Endothelial cell of umbilical vein (primary cell): ENCODE data around the gene NLGN2. TPM values are rescaled to one million over a fixed set of nuclear protein-coding genes. Genes with fewer than 3 reads are reported as not detected.

Experiments
- BruUV-seq: library from RNA; stranded (reverse); fragments of 400-500 nt; replicated peaks from 2 replicates; lab custom pipeline; 2021; lab: Mats Ljungman, UMichigan
- CTCF ChIA-PET: fragments of 300-600, 350-600 bp; sonication (Branson Sonifier 250); formaldehyde crosslinking; loops from one replicate; lab custom pipeline; 2021; ENCODE audit warnings: antibody characterized with exemption, inconsistent platforms; lab: Charles Lee
- POLR2A ChIA-PET: fragments of 300-600, 350-600 bp; sonication (Branson Sonifier 250); formaldehyde crosslinking; loops from one replicate; lab custom pipeline; 2021; ENCODE audit warnings: antibody characterized with exemption, inconsistent platforms; lab: Charles Lee
- DNase-seq: peaks from one replicate; pipeline ENCODE4 v3.0.0-alpha.2; 2011; ENCODE audit warnings: low read depth, low spot score
- FAIRE-seq: peaks from 2 replicates; lab custom pipeline; 2011; peaks lifted over from hg19 to GRCh38; lab: Jason Lieb, UNC
- H2AFZ ChIP-seq: 2 replicates; pipeline ENCODE4 v1.6.0; 2012; ENCODE audit warnings: low read depth, low read length, control low read depth, inconsistent platforms
- H3K27ac ChIP-seq: 2 replicates; pipeline ENCODE4 v1.5.1; 2011; ENCODE audit warnings: low read depth, mild to moderate bottlenecking, control low read depth, low read length, moderate library complexity; ENCODE audit not compliant: insufficient read depth
- H3K27me3 ChIP-seq, 2 experiments: 2 replicates each; pipeline versions ENCODE4 v1.6.0 to v1.6.1; 2011; ENCODE audit warnings: low read length in 2 of 2, mixed read lengths in 1 of 2; ENCODE audit not compliant: control insufficient read depth in 2 of 2, insufficient read depth in 2 of 2
- H3K36me3 ChIP-seq, 2 experiments: 2 replicates in 1 of 2; 3 replicates in 1 of 2; pipeline ENCODE4 v1.5.1; 2011; ENCODE audit warnings: low read length in 2 of 2, mild to moderate bottlenecking in 1 of 2, moderate library complexity in 1 of 2; ENCODE audit not compliant: control insufficient read depth in 2 of 2, insufficient read depth in 2 of 2; ENCODE audit errors: extremely low read depth in 1 of 2
- H3K4me1 ChIP-seq: 3 replicates; pipeline ENCODE4 v1.5.1; 2011; ENCODE audit warnings: mild to moderate bottlenecking, low read length; ENCODE audit not compliant: control insufficient read depth, insufficient read depth; ENCODE audit errors: extremely low read depth
- H3K4me2 ChIP-seq: 2 replicates; pipeline ENCODE4 v1.6.1; 2011; ENCODE audit warnings: low read length, control low read depth, mixed read lengths; ENCODE audit not compliant: insufficient read depth
- H3K4me3 ChIP-seq, 3 experiments: fragments of 200-600 bp in 1 of 3; sonication (generic), shearing (Covaris generic) in 1 of 3; replicated peaks in 1 of 3; 2 replicates each; pipeline ENCODE4 v1.5.1; 2011 to 2016; ENCODE audit warnings: control low read depth in 3 of 3, low read length in 3 of 3, mild to moderate bottlenecking in 2 of 3, inconsistent platforms in 1 of 3, low read depth in 1 of 3, moderate library complexity in 1 of 3; ENCODE audit not compliant: insufficient read depth in 1 of 3
- H3K79me2 ChIP-seq: 2 replicates; pipeline ENCODE4 v1.6.0; 2012; ENCODE audit warnings: low read length, inconsistent platforms; ENCODE audit not compliant: control insufficient read depth, insufficient read depth
- H3K9ac ChIP-seq: replicated peaks from 2 replicates; pipeline ENCODE3; 2011; ENCODE audit warnings: low read length, control low read depth; ENCODE audit not compliant: insufficient read depth; ENCODE audit errors: extremely low read depth
- H3K9me1 ChIP-seq: replicated peaks from 3 replicates; pipeline ENCODE4 v1.6.0; 2011; ENCODE audit warnings: mild to moderate bottlenecking, low read length; ENCODE audit not compliant: control insufficient read depth, insufficient read depth; ENCODE audit errors: extremely low read depth
- H3K9me3 ChIP-seq: replicated peaks from 2 replicates; pipeline ENCODE4 v1.5.1; 2012; ENCODE audit warnings: low read length, inconsistent platforms; ENCODE audit not compliant: control insufficient read depth, insufficient read depth
- H4K20me1 ChIP-seq: replicated peaks from 2 replicates; pipeline ENCODE3; 2011; ENCODE audit warnings: mild to moderate bottlenecking, low read length; ENCODE audit not compliant: control insufficient read depth, insufficient read depth; ENCODE audit errors: extremely low read depth
- CTCF ChIP-seq, 2 donors: IDR thresholded peaks; 1 replicate in 1 of 2; 2 replicates in 1 of 2; pipeline ENCODE4 v1.5.1; 2011; ENCODE audit warnings: low read length in 2 of 2, mild to moderate bottlenecking in 2 of 2, moderate library complexity in 2 of 2, control low read depth in 1 of 2, inconsistent platforms in 1 of 2, low read depth in 1 of 2; ENCODE audit not compliant: insufficient read depth in 1 of 2; ENCODE audit errors: extremely low read depth in 1 of 2
- EZH2 ChIP-seq: IDR thresholded peaks from 2 replicates; pipeline ENCODE4 v1.6.1; 2012; ENCODE audit warnings: borderline replicate concordance, low read depth, mild to moderate bottlenecking, moderate library complexity, low read length, inconsistent platforms; ENCODE audit not compliant: severe bottlenecking
- FOS ChIP-seq: IDR thresholded peaks from 2 replicates; pipeline ENCODE4 v1.6.1; 2011; ENCODE audit warnings: mild to moderate bottlenecking, low read length, moderate library complexity, borderline replicate concordance; ENCODE audit not compliant: insufficient read depth
- GATA2 ChIP-seq: IDR thresholded peaks from 2 replicates; pipeline ENCODE4 v1.7.0; 2011; ENCODE audit warnings: low read depth, mild to moderate bottlenecking, moderate library complexity, mixed read lengths, low read length; ENCODE audit not compliant: insufficient read length, insufficient read depth
- JUN ChIP-seq: IDR thresholded peaks from 2 replicates; pipeline ENCODE4 v1.6.1; 2011; ENCODE audit warnings: borderline replicate concordance, low read depth; ENCODE audit not compliant: insufficient read length, insufficient read depth
- MAX ChIP-seq: IDR thresholded peaks from 2 replicates; pipeline ENCODE4 v1.6.1; 2011; ENCODE audit not compliant: insufficient read depth, insufficient read length
- MYC ChIP-seq: IDR thresholded peaks from one replicate; pipeline ENCODE4 v1.6.1; 2011; ENCODE audit warnings: mild to moderate bottlenecking, low read depth, low read length
- POLR2A ChIP-seq: IDR thresholded peaks from 2 replicates; pipeline ENCODE4 v1.6.1; 2012; ENCODE audit warnings: low read depth, mild to moderate bottlenecking, control low read depth, low read length
- POLR2AphosphoS5 ChIP-seq: IDR thresholded peaks from 2 replicates; pipeline ENCODE4 v1.6.1; 2012; ENCODE audit warnings: low read depth, mild to moderate bottlenecking, control low read depth, low read length, moderate library complexity; ENCODE audit not compliant: insufficient read depth
- dilution Hi-C: fragments of 300-500 bp; cut with MboI; formaldehyde crosslinking; loops from one replicate; pipeline ENCODE4 v1.15.0; 2019; ENCODE audit warnings: low sequenced_read_pairs; ENCODE audit not compliant: extremely low pct_ligation_motif_present
- intact Hi-C: fragments of 100-400 bp; cut with micrococcal nuclease; formaldehyde crosslinking; loops from one replicate; pipeline ENCODE4 v1.10.0; 2022
- polyA plus RNA-seq, 4 experiments: library from polyadenylated mRNA; depleted of rRNA in 3 of 4; stranded (reverse) in 3 of 4; unstranded in 1 of 4; fragments of >200 nt; gene quantifications; 2 replicates each; pipeline versions ENCODE4 v1.2.1 to v1.2.3, GENCODE V29; 2011 to 2012; ENCODE audit warnings: missing spikeins in 1 of 4
- total RNA-seq: library from RNA; stranded (reverse); gene quantifications from 2 replicates; pipeline ENCODE4 v1.2.3, GENCODE V29; 2021

Gene NLGN2
- total and polyA plus RNA-seq, 2 donors (not counting 3 experiments of a cell fraction or from before 2014, with no cell fraction given): 15.4 to 25.9 TPM

- Histone ChIP-seq H4K20me1 (no peaks in the 10 kb centered on the region), H3K9ac (no peak overlapping the region), H3K4me1 (no peaks in the 10 kb centered on the region), H3K9me3 (no peaks in the 10 kb centered on the region), H3K36me3 (peaks cover 0 to 17% of the 10 kb centered on the region in 2 experiments), H2AFZ (no peak overlapping the region), H3K4me2 (no peak overlapping the region), H3K27me3 (no peaks in the 10 kb centered on the region), H3K9me1 (no peaks in the 10 kb centered on the region), H3K79me2 (no peaks in the 10 kb centered on the region), H3K27ac (no peak overlapping the region), H3K4me3 (no peak overlapping the region)
- no TSS peak for BruUV-seq
- intact Hi-C loops (no loop called here), dilution Hi-C loops (no loop called here)
- FAIRE-seq (no peak), DNase-seq (no peak)
- POLR2A ChIA-PET: interaction anchor here (0.5 kb wide), 1 partner anchor 196 kb away, joined by 6 read pairs; no protein-coding TSS in a partner anchor
- CTCF ChIA-PET: no interaction called here
- TF ChIP-seq EZH2 (no peak), MAX (no peak), GATA2 (no peak), FOS (no peak), MYC (no peak), CTCF (IDR thresholded peaks at IDR 0.05; ENCODE audit: extremely low read depth in 1 of 2, insufficient read depth in 1 of 2, low read depth in 1 of 2, low read length in 2 of 2) (no peak), JUN (no peak), POLR2AphosphoS5 (no peak), POLR2A (no peak)
Observed at GRCh38 chr17:7413346-7413985, 5.8 kb downstream of the NLGN2 start.
